HL-60 (cell line): ENCODE results near the gene TCAIM.
"Not testable (repeated sequence)": the region's sequence is repeated elsewhere in the genome, so short reads cannot be mapped to it uniquely, and the experiment has no call there.

Experiments used
- DNase-seq, 2 experiments: peaks; one replicate each; pipeline ENCODE4 v3.0.0-alpha.2; 2010 to 2020; ENCODE audit warnings: low read depth in 1 of 2, low spot score in 1 of 2
- H3K27ac ChIP-seq: fragments of 250-450 bp; sonication (Bioruptor Pico); replicated peaks from 2 replicates; pipeline ENCODE4 v1.5.1; 2020; ENCODE audit warnings: mild to moderate bottlenecking, moderate library complexity
- H3K27me3 ChIP-seq: fragments of 250-450 bp; sonication (Bioruptor Pico); 2 replicates; pipeline ENCODE4 v1.5.1; 2021; ENCODE audit warnings: mild to moderate bottlenecking, moderate library complexity; ENCODE audit not compliant: insufficient read depth, poor library complexity, severe bottlenecking
- H3K4me3 ChIP-seq: replicated peaks from 2 replicates; pipeline ENCODE4 v1.5.1; 2011; ENCODE audit warnings: mild to moderate bottlenecking, control low read depth, low read length; ENCODE audit not compliant: insufficient read depth
- GABPA ChIP-seq: IDR thresholded peaks from 2 replicates; pipeline ENCODE4 v1.6.1; 2012; ENCODE audit warnings: low read depth
- POLR2AphosphoS5 ChIP-seq: IDR thresholded peaks from 2 replicates; pipeline ENCODE4 v1.6.1; 2012; ENCODE audit warnings: low read depth
- SPI1 ChIP-seq: IDR thresholded peaks from 2 replicates; pipeline ENCODE4 v1.6.1; 2012; ENCODE audit warnings: low read depth, mild to moderate bottlenecking, borderline replicate concordance
- TF ChIP-seq, protein P1 (sequence below): IDR thresholded peaks from 2 replicates; pipeline ENCODE4 v1.6.1; 2012; ENCODE audit warnings: low read depth; ENCODE audit not compliant: insufficient replicate concordance
- TF ChIP-seq, protein P2 (sequence below): IDR thresholded peaks from one replicate; pipeline ENCODE4 v1.5.1; 2011; ENCODE audit warnings: low read length, control low read depth, inconsistent platforms; ENCODE audit not compliant: insufficient read depth

TCAIM gene

DNA sequence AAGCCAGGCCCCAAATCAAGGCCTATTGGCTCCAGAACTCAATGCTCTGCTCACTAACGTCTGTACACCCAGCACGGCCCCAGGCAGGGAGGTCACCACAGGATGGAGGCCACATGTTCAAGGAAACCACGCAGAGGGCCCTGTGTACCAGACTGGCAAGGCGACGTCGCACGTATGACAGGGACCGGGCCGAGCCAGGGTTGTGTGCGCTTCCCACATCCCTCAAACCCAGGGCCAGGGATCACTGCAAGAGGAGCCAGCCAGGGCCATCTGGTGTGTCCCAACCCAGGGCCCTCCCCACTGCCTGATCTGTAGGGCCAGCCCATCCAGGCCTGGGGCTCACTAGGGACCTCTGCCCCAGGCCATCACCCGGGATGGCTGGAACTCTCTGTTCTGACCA lies 76.9 kb downstream of the TCAIM start:
- Histone ChIP-seq H3K27me3 (no peaks in the 10 kb centered on the region), H3K27ac (no peak overlapping the region), H3K4me3 (no peak overlapping the region)
- no peak for DNase-seq
- TF ChIP-seq GABPA: no peak
- TF ChIP-seq POLR2AphosphoS5: no peak
- TF ChIP-seq SPI1: no peak
- TF ChIP-seq, protein P1, sequence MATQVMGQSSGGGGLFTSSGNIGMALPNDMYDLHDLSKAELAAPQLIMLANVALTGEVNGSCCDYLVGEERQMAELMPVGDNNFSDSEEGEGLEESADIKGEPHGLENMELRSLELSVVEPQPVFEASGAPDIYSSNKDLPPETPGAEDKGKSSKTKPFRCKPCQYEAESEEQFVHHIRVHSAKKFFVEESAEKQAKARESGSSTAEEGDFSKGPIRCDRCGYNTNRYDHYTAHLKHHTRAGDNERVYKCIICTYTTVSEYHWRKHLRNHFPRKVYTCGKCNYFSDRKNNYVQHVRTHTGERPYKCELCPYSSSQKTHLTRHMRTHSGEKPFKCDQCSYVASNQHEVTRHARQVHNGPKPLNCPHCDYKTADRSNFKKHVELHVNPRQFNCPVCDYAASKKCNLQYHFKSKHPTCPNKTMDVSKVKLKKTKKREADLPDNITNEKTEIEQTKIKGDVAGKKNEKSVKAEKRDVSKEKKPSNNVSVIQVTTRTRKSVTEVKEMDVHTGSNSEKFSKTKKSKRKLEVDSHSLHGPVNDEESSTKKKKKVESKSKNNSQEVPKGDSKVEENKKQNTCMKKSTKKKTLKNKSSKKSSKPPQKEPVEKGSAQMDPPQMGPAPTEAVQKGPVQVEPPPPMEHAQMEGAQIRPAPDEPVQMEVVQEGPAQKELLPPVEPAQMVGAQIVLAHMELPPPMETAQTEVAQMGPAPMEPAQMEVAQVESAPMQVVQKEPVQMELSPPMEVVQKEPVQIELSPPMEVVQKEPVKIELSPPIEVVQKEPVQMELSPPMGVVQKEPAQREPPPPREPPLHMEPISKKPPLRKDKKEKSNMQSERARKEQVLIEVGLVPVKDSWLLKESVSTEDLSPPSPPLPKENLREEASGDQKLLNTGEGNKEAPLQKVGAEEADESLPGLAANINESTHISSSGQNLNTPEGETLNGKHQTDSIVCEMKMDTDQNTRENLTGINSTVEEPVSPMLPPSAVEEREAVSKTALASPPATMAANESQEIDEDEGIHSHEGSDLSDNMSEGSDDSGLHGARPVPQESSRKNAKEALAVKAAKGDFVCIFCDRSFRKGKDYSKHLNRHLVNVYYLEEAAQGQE: no peak
- TF ChIP-seq, protein P2, sequence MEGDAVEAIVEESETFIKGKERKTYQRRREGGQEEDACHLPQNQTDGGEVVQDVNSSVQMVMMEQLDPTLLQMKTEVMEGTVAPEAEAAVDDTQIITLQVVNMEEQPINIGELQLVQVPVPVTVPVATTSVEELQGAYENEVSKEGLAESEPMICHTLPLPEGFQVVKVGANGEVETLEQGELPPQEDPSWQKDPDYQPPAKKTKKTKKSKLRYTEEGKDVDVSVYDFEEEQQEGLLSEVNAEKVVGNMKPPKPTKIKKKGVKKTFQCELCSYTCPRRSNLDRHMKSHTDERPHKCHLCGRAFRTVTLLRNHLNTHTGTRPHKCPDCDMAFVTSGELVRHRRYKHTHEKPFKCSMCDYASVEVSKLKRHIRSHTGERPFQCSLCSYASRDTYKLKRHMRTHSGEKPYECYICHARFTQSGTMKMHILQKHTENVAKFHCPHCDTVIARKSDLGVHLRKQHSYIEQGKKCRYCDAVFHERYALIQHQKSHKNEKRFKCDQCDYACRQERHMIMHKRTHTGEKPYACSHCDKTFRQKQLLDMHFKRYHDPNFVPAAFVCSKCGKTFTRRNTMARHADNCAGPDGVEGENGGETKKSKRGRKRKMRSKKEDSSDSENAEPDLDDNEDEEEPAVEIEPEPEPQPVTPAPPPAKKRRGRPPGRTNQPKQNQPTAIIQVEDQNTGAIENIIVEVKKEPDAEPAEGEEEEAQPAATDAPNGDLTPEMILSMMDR: no peak

DNA sequence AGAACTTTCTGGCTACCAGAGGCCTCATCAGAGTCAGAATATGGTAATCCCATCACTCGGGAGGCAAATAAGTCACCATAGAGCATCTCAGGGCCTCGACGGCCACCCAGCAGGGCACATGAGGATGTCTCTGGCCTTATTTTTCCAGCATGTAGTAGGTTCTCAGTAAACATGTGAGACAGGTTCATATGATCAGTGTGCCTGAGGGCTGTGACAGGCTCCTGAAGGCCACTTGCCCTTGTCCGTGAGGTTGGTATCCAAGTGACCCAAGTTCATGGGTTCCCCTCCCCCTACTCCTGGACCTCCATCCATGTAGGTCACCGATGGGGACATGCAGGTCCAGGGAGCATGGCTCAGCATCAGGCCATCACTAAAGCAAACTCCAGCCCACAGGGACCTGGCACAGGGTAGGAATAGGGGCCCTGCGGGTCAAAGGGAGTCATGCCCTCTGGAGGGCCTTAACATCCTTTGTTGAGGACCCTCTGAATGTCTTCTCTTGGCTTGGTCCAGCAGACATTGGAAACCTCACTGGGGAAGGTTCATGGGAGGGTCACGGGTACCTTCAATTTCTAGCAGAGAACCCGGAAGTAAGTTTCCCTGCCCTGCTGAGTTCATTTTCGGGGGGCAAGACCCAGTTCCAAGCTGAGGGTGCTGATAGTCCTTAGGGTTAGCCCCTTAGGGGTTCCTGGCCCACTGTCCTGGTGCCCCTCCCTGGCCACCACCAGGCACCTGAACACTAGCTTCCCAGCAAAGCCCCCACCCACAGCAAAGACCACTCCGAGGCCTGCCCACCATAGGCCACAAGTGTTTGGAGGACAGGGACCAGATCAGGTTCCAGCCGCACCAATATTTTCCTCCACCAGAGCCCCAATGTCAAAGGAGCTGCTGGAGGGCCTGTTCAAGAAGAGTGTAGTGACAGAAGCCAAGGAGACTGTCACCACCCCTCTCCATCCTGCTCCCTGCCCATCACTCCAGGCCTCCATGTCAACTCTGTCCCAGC lies 77.8 kb downstream of the TCAIM start:
- TF ChIP-seq POLR2AphosphoS5: no peak
- Histone ChIP-seq H3K27me3 (no peaks in the 10 kb centered on the region), H3K27ac (no peak overlapping the region), H3K4me3 (no peak overlapping the region)
- no peak for DNase-seq

DNA sequence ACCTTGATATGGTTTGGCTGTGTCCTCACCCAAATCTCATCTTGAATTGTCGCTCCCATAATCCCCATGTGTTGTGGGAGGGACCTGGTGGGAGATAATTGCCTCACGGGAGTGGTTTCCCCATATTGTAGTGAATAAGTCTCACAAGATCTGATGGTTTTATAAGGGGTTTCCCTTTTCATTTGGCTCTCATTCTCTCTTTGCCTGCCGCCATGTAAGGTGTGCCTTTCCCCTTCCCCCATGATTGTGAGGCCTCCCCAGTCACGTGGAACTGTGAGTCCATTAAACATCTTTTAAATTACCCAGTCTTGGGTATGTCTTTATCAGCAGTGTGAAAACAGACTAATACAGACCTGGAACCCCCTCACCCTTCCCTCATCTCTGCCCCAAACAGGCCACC lies 79.6 kb downstream of the TCAIM start:
- H3K4me3 ChIP-seq, H3K27ac ChIP-seq, H3K27me3 ChIP-seq, DNase-seq: not testable (repeated sequence)

DNA sequence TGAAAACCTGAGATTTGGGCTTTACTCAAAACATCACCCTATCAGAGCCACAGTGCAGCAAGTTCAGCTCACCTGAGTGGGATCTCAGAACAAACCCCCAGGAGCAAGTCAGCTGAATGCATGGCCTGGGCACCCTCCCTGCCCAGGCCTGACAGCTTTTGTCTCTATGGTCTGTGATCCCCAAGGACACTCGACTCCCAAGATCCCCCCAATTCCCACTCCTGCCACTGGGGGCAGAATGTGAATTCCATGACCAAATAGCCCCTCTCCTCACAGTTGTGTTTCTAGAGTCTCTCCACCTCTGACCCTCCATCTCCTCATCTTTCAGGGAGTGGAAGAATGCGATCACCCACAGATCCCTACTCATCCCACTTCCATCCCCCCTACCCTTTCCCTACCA lies 80.0 kb downstream of the TCAIM start:
- TF ChIP-seq GABPA: no peak
- DNase-seq: no peak
- Histone ChIP-seq H3K27me3 (no peaks in the 10 kb centered on the region), H3K4me3 (no peak overlapping the region), H3K27ac (no peak overlapping the region)

DNA sequence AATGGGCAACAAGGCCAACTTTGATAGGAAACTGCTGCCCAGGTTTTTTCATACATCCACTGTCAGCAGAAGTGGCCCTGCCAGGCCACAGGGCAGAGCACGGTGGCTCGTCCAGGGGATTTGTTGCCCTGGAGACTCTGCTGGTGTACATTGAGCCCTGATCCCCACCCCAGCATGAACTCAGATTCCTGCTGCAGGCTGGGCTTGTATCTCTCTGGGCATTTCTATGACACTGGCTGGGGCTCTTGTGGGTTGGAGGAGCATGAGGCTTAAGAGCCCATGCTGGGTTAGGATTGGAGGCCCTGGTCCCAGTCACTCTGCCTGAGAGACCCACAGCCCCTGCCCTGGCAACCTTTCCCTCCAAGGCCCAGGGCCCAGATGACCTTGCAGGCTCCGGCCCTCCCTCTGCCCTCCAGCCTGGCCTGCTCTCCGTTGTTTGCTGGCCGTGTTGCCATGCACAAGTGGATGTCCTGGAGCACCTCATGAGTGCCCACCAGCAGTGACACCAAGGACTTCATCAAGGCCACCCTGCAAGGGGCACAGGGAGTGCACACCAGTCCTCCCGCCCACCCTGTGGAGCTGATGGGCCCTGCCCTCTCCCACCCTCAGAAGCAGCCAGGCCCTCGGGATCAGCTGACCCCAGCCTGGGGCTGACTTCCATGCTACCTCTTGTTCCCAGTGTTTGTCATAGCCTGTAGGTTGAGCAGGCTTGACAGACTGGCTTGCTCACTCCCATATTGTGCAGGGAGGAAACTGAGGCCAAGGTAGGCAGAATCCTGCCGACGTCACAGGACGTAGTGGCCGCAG lies 80.8 kb downstream of the TCAIM start:
- H3K27me3 ChIP-seq: no peaks in the 10 kb centered on the region
- H3K27ac ChIP-seq: no peak overlapping the region
- DNase-seq: no peak
- no peak overlapping the region for H3K4me3 ChIP-seq
- TF ChIP-seq, protein P2: no peak
- TF ChIP-seq, protein P1: no peak
- TF ChIP-seq SPI1 (no peak), POLR2AphosphoS5 (no peak), GABPA (no peak)
